Measurements from ENCODE around the gene PLA1A.

- no peak for TF ChIP-seq CTCF (IDR thresholded peaks at IDR 0.05; ENCODE audit: low read depth, low read length)
- no peak for TF ChIP-seq POLR2A (IDR thresholded peaks at IDR 0.05; ENCODE audit: extremely low read depth, insufficient read length)
- TF ChIP-seq MAX (IDR thresholded peaks at IDR 0.05; ENCODE audit: low read depth, low read length): no peak
Measured at GRCh38 chr3:119594066-119594465, 3.6 kb upstream of the PLA1A start.
